Hematopoietic multipotent progenitor cell treated with erythropoietin and hydrocortisone succinate and interleukin-3 and kit ligand, for 17 days (in vitro differentiated cells): ENCODE data around the gene NEXN.
"Not testable (repeated sequence)": the region's sequence is repeated elsewhere in the genome, so short reads cannot be mapped to it uniquely, and the experiment has no call there.

Experiments
- DNase-seq: peaks from one replicate; pipeline ENCODE4 v3.0.0-alpha.2; 2015; ENCODE audit warnings: low spot score

Gene NEXN

DNA sequence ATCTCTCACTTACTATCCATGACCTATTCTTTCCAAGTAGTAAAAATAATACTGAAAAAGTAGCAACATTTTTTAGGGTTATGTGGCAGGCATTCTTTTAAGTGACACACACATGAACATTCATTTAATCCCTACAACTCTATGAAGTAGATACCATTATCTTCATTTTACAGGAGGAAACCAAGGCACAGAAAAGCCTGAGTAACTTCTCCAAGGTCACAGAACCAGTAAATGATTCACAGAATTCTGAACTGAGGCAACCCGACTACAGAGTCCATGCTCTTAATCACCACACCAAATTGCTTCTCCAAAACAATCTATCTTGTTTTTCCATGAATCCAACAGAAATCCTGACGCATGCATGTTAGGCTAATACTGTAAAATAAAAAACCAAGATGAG lies 73.0 kb downstream of the NEXN start:
- no peak for DNase-seq

DNA sequence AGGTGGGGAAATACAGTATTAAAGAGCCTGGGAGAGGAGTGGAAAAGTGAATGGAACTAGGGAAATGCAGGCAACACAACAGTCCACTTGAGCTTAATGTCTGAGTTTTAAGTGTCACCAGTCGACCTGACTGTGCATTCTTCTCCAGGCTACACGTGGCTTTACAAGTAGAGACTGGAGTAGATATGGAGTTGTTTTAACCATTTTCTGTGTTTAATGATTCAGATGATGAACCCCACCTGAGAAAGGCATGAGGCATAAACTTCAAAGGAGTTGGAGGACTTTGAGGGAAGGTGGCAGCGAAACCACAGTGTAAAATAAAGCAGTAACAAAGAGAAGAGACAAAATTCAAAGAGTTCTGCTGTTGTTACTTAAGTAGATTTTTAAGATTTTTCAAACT lies 77.9 kb downstream of the NEXN start:
- DNase-seq = no peak

DNA sequence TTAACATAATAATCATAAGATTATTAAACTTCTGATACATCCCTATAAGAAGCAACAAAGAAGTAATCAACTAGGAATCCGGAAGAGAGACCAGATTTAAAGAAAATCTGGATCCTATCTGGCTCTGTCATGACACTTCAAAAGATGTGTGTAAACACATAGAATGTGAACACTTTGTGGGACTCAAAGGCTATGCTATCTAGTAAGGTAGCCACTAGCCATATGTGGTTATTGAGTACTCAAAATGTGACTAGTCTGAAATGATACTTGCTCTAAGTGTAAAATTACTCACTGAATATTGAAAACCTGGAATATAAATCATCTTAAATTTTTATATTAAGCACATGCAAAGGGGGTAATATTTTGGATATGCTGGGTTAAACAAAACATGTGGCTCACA lies 81.8 kb downstream of the NEXN start:
- no peak for DNase-seq

DNA sequence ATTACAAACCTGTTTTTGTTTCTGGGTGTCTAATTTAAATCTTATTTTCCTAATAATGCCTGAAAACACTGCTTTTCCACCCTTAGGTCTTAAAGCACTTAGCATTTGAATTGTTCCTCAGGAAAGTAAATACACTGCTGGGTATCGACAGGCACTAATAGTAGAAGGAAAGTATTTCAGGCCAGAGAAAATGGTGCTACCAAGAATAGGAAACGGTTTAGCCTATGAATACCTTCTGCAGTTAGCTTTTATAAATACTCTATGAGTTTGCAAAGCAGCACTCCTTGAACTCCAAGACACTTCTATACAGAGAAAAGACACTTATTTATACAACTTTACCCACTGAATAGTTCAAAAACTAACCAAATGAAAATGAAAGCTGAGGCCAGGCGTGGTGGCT lies 83.7 kb downstream of the NEXN start:
- DNase-seq = no peak

DNA sequence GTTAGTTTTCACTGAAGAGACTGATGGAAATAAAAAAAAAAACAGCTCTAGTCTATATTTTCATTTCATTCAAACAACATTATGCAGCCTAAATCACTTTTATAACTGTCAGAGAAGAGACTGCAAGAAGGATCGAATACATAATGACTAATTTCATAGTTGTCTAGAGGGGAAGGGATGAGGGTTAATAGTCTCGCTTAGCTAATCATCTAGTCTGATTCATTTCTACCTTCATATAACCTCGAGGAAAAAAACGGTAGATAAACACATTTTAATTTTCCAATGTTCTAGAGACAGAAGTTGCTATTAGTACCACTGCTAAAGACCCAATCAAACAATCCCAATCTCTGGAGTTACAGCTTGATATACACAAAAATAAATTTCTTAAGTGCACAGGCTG lies 87.0 kb downstream of the NEXN start:
- DNase-seq = no peak

DNA sequence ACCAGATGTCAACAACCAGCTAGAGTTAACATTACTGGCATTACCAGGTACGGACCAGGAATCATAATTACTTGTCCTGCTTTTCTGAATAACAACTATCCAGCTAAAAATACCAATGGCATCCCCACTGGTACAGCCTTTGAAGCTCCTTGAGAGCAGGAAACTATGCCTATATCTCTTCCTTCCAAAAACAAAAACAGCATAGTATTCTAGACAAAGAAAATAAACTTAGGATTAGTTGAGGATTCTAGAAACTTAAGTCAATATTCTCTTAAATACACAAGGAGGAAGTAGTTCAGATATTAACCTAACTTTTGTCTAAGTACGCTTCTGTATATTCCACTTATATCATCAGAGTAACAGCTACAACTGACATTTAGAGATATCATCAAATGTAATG lies 87.5 kb downstream of the NEXN start:
- DNase-seq = peak; percentile 19

DNA sequence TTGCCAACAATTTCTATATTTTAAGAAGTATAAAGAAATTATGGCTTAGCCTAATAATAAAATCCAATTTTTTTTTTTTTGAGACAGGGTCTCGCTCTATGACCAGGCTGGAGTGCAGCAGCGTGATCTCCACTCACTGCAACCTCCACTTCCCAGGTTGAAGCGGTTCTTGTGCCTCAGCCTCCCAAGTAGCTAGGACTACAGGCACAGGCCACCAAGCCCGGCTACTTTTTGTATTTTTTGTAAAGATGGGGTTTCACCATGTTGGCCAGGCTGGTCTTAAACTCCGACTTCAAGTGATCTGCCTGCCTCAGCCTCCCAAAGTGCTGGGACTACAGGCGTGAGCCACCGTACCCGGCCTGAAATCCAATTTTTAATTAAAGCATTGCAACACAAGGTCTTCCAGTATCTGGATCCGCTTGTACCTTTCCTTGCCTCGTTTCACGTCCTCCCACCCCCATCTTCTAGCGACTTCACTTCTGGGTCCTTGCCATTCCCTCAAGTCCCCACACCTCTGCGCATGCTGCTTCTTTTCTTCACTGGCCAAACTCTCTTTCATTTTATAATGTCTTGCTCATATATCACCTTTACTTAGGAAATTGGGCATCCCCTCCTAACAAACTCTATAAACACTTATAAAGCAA lies 88.1 kb downstream of the NEXN start:
- peak; percentile 18 for DNase-seq

DNA sequence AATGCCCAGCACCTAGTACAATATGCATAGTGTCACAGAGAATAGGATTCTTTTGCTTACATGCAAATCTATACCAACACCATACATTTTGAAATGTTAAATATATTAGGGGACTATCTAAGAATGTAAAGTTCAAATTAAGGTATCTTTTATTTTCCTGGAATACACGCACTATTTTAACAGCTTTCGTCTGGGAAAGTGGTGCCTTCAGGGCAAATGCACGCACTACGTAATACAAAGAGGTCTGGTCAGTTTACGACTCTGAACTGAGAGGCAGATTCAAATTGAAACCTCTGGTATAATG lies 89.5 kb downstream of the NEXN start:
- DNase-seq = no peak

DNA sequence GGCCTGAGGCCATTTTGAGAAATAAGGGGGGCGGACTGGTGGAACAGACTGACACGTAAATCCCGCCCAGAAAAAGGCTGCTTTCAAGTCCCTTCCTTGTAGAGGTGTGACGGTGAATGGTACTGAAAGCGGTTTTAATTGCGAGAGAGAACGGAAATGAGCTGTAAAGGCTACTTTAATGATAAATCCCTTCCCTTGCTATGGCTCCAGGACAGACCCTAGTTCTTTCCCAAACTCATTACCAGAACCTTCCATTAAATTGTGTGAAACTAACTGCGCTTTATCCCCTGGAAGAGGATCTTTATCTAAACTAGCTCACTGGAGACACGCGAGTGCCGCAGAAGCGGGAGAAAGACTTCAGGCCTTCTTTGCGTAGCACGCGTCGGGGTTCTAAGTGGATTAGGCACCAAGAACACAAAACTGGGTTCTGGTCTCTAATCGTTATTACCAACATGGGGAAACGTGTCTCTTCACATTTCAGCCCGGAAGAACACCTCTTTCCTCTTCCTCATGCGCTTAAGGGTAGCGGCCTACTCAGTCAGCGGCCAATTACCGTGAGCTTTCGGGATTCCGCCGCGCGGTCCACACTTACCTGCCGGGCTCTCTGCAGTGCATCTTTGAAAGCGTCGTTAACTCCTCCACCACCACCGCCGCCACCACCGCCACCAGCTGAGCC lies 90.0 kb downstream of the NEXN start:
- DNase-seq = peak; percentile 79

DNA sequence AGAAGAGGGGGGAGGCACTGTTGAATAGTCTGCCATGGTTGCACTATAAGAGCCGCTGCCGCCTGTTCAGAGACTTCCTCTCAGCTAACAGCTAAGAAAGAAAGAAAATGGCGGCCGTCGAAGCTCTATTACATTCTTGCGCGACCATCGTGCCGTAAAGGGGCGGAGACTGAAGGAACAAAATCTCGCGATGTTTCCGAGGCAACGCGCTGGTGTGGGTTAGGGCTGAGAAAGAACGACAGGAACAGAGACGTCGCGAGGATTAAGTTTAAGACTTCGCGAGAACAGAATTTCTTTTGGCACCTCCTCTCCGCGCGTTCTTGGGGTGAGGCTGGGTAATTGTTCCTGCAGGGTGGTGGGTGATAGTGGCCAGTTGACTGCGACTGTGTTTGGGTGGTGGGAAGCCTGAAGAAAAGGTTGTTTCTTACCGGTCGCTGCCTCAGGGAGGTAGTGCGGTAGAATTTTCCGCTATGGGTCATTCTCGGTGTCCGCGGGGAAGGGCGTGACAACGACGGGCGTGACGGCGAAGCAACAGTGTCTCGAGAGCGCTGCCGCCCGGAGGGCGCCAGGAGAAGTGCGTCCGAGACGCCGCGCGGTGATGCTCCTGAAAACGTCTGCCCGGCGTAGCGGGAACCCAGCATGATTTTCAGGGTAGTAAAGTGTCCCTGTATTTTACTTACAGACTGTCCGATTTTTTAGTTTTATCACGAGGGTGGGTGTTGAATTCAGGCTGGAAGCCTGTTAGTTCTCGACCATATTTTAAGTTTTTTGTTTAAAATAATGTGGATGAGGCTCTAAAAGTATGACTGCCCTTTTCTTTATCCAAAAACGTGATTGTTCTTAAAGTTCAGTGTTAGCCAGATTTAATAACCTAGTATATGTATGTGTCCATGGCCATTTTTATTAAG lies 90.8 kb downstream of the NEXN start, which contains the start of gene FUBP1:
FUBP1 (minus strand) TSS at position 104 of the 908 bp plus-strand sequence; CDS start at position 36, 68 bp downstream.
- peak; percentile 99 for DNase-seq

DNA sequence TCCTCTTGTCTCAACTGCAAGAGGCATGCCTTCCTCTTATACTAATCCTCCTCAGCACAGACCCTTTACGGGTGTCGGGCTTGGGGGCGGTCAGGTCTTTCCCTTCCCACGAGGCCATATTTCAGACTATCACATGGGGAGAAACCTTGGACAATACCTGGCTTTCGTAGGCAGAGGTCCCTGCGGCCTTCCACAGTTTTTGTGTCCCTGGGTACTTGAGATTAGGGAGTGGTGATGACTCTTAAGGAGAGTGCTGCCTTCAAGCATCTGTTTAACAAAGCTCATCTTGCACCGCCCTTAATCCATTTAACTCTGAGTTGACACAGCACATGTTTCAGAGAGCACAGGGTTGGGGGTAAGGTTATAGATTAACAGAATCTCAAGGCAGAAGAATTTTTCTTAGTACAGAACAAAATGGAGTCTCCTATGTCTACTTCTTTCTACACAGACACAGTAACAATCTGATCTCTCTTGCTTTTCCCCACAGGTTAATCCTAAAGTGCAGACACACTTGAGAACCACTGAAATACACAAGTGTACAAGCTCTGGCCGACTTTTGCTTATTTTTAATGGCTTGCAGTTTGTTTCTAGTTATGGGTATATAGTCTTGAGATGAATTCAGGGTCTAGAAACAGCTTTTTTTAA lies 95.0 kb downstream of the NEXN start:
- DNase-seq = not testable (repeated sequence)

DNA sequence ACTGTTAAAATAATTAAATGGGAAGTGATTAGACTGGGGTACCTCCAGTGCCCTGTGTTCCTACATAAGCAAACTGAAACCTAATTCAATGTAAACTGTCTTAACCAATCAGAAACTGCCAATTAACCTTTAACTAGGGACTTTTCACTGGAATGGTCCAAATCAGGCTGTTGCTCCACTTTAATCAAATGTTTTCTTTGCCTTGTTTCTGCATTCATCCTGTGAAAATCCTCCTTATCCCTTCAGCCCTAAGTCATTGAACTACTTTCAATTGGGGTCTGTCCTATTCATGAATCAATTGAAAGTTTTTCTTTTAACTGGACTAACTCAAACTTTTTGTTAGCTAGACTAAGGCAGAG lies 95.6 kb downstream of the NEXN start:
- no peak for DNase-seq

DNA sequence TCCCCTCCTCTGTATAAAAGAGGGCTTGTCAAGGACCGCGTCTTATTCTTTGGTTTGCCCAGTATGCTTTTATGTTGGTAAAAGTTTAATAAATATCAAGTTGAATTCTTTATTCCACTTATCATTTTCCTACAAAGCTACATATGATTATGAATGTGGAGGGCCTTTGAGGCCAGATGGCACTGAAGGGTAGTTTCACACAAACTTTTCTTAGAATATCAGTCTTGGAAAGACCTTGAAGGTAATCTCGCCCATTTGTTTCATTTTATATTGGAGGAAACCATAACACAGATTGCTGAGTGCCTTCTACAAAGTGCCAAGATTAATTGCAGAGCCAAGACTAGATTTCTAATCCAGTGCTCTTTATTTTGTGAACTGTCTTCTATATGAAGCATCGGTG lies 96.2 kb downstream of the NEXN start:
- no peak for DNase-seq

DNA sequence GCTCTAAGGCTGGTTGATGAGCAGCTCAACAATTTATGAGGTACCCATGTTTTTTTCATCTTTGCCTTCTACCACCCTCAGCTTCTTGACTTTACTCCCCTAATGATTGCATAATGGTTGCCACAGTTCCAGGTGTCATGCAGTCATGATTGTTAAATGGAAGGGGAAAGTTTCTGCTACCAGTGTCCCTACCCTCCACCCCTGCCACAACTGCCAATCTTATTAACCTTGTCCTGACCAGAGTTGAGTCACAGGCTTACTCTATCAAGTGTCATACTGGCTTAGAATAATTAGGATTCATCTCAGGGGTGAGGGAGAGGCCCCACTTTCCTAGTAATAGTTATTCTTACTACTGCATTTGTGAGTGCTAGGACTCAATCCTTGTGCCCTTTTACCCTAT lies 98.4 kb downstream of the NEXN start:
- DNase-seq = no peak

DNA sequence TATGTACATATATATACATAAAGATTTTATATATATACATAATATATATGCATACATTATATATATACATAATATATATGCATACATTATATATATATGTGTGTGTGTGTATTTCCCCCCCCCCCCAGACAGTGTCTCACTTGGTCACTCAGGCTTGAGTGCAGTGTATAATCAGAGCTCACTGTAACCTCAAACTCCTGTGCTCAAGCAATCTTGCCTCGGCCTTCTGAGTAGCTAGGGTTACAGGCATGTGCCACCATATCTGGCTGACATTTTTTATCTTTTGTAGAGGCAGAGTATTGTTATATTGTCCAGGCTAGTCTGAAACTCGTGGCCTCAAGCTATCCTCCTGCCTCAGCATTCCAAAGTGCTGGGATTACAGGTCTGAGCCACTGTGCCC lies 99.5 kb downstream of the NEXN start:
- no peak for DNase-seq

DNA sequence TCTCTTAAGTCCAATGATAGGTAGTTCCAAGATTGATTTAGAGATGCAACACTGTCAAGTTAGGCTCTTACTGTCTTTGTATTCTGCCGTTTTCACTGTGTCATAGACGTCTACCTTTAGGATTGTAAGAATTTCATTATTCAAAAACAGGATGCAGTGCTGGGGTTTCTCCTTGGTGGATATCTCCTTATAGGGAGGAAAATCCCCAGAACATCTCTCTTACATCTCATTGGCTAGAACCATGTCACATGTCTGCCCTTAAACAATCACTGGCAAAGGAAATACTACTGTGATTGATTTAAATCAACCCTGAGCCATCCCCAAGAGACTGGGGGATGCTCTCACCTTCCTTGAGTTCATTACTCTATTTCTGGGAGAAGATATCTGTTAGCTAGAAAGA lies 101.3 kb downstream of the NEXN start:
- DNase-seq = no peak

DNA sequence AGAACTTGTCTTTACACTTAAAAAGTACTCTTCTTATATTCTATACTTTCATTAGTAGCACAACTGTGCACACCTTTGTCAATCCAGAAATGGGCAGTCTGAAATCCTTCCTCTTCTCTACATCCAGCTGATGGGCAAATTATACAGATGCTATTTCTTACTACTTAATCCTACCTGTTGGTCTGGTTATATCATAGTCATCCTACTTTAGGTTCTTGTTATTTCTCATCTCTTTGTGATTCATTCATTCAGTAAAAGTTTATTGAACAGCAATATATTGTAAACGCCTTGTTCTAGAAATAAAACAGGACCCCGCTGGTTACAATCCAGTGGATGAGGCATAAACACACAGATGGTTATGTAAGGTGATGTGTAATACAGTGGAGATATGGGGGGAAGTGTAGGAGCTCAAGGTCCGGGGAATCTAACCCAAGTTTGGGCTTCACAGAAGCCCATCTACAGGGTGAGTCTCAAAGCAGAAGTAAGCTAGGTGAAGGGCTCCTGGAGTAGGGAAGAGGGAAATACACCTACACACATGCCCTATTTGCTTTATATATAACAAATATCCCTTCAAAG lies 102.3 kb downstream of the NEXN start:
- DNase-seq = no peak

DNA sequence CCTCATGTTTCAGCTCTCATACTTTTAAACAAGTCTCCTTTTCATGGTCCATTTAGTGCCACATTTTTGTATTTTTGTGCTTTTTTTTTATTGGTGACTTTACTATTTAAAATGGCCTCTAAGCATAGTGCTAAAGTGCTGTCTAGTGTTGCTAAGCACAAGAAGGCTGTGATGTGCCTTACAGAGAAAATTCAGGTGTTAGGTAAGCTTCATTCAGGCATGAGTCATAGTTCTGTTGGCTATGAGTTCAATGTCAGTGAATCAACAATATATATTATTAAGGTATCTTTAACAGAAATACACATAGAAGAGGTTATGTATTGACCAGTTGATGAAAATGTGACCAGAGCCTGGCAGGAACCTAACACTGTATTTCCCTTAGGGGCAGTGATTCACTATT lies 103.2 kb downstream of the NEXN start:
- no peak for DNase-seq
